Measurements from ENCODE around the gene PSG4. TPM values are rescaled to one million over a fixed set of nuclear protein-coding genes. Genes with fewer than 3 reads are reported as not detected.
A peak's percentile ranks its signal among the peaks of the same experiment; 100 is the strongest.
"Not testable (repeated sequence)": the region's sequence is repeated elsewhere in the genome, so short reads cannot be mapped to it uniquely, and the experiment has no call there.

Gene PSG4
- total RNA-seq, 1 experiment from 2014 or later = 4.6 TPM

GRCh38 chr19:43198686-43199419, 6.6 kb downstream of the PSG4 start:
- DNase-seq (ENCODE audit: low read depth) = not testable (repeated sequence)

GRCh38 chr19:43197666-43198397, 7.6 kb downstream of the PSG4 start:
- peak; percentile 54 for DNase-seq (ENCODE audit: low read depth)

- DNase-seq (ENCODE audit: low read depth) = not testable (repeated sequence)
Measured at GRCh38 chr19:43194397-43194796, 11.0 kb downstream of the PSG4 start.

- not testable (repeated sequence) for DNase-seq (ENCODE audit: low read depth)
Measured at GRCh38 chr19:43192381-43193155, 12.9 kb downstream of the PSG4 start.

- peak; percentile 32 for DNase-seq (ENCODE audit: low read depth)
Measured at GRCh38 chr19:43188092-43188491, 17.3 kb downstream of the PSG4 start.

GRCh38 chr19:43186311-43186935, 19.0 kb downstream of the PSG4 start, which contains the start of gene PSG5:
PSG5 (minus strand) TSS chr19:43186536; CDS start chr19:43186405, 131 bp downstream.
- peak; percentile 8 for DNase-seq (ENCODE audit: low read depth)

- DNase-seq (ENCODE audit: low read depth) = peak; percentile 93
Measured at GRCh38 chr19:43181869-43182771, 23.3 kb downstream of the PSG4 start.

GRCh38 chr19:43179569-43180147, 25.8 kb downstream of the PSG4 start:
- DNase-seq (ENCODE audit: low read depth) = not testable (repeated sequence)

- not testable (repeated sequence) for DNase-seq (ENCODE audit: low read depth)
Measured at GRCh38 chr19:43178577-43178976, 26.9 kb downstream of the PSG4 start.

GRCh38 chr19:43165906-43166305, 39.5 kb downstream of the PSG4 start:
- DNase-seq (ENCODE audit: low read depth) = not testable (repeated sequence)

GRCh38 chr19:43163135-43163534, 42.3 kb downstream of the PSG4 start:
- not testable (repeated sequence) for DNase-seq (ENCODE audit: low read depth)

- not testable (repeated sequence) for DNase-seq (ENCODE audit: low read depth)
Measured at GRCh38 chr19:43162261-43162660, 43.2 kb downstream of the PSG4 start.

- no peak for DNase-seq (ENCODE audit: low read depth)
Measured at GRCh38 chr19:43152214-43152613, 53.2 kb downstream of the PSG4 start.

GRCh38 chr19:43149788-43150187, 55.6 kb downstream of the PSG4 start:
- peak; percentile 86 for DNase-seq (ENCODE audit: low read depth)

GRCh38 chr19:43148233-43148632, 57.2 kb downstream of the PSG4 start:
- DNase-seq (ENCODE audit: low read depth) = peak; percentile 73

Other genes with a start within 250 kb of the PSG4 start
- 0.29 TPM in 1 of 2 replicates, not detected in the other for gene PSG11, start 179.2 kb downstream of the PSG4 start, total RNA-seq (2014; rRNA removed; shearing (Covaris generic))
- gene PSG2, start 122.9 kb downstream of the PSG4 start, total RNA-seq (2014; rRNA removed; shearing (Covaris generic)) = not detected in 2 replicates
- gene PSG5, start 19.1 kb downstream of the PSG4 start, total RNA-seq (2014; rRNA removed; shearing (Covaris generic)) = 1.3 and 4.1 TPM in 2 replicates
- gene PSG9, start 63.9 kb upstream of the PSG4 start, total RNA-seq (2014; rRNA removed; shearing (Covaris generic)) = 1.1 and 1.4 TPM in 2 replicates
- gene CD177, start 148.0 kb upstream of the PSG4 start, total RNA-seq (2014; rRNA removed; shearing (Covaris generic)) = not detected in 2 replicates
- not detected in 2 replicates for gene TEX101, start 209.3 kb upstream of the PSG4 start, total RNA-seq (2014; rRNA removed; shearing (Covaris generic))

All from RPMI7951 (cell line).